ENCODE measurements around the gene CTXN1.
A peak's percentile ranks its signal among the peaks of the same experiment; 100 is the strongest.
"Not testable (repeated sequence)": the region's sequence is repeated elsewhere in the genome, so short reads cannot be mapped to it uniquely, and the experiment has no call there.

Gene CTXN1

GRCh38 chr19:7926021-7926726 lies at the start of gene CTXN1:
Gene CTXN1, minus strand, starts transcription at chr19:7926135. Its CDS starts 597 bp downstream, at chr19:7925538.
- no peak for FAIRE-seq
- peak; percentile 79 for DNase-seq (ENCODE audit: low spot score)

- DNase-seq (ENCODE audit: low spot score) = no peak
- FAIRE-seq = no peak
Observed at GRCh38 chr19:7975037-7975436, 49.1 kb upstream of the CTXN1 start.

- DNase-seq (ENCODE audit: low spot score) = no peak
- FAIRE-seq = no peak
Observed at GRCh38 chr19:7973883-7974282, 47.9 kb upstream of the CTXN1 start.

GRCh38 chr19:7971553-7972520 lies 45.9 kb upstream of the CTXN1 start:
- no peak for DNase-seq (ENCODE audit: low spot score)
- no peak for FAIRE-seq

- peak; percentile 45 for DNase-seq (ENCODE audit: low spot score)
- FAIRE-seq = no peak
Observed at GRCh38 chr19:7970716-7971448, 44.9 kb upstream of the CTXN1 start.

GRCh38 chr19:7969555-7969939 lies 43.6 kb upstream of the CTXN1 start:
- FAIRE-seq (no peak), DNase-seq (ENCODE audit: low spot score) (no peak)

- FAIRE-seq (no peak), DNase-seq (ENCODE audit: low spot score) (no peak)
Observed at GRCh38 chr19:7968796-7969554, 43.0 kb upstream of the CTXN1 start.

GRCh38 chr19:7968008-7968795 lies 42.3 kb upstream of the CTXN1 start:
- FAIRE-seq (no peak), DNase-seq (ENCODE audit: low spot score) (no peak)

- FAIRE-seq = no peak
- no peak for DNase-seq (ENCODE audit: low spot score)
Observed at GRCh38 chr19:7965921-7966665, 40.2 kb upstream of the CTXN1 start.

GRCh38 chr19:7965259-7965841 lies 39.4 kb upstream of the CTXN1 start:
- no peak for DNase-seq (ENCODE audit: low spot score)
- FAIRE-seq = no peak

- DNase-seq (ENCODE audit: low spot score) = no peak
- FAIRE-seq = no peak
Observed at GRCh38 chr19:7963566-7963965, 37.6 kb upstream of the CTXN1 start.

- DNase-seq (ENCODE audit: low spot score) (no peak), FAIRE-seq (no peak)
Observed at GRCh38 chr19:7962644-7963268, 36.8 kb upstream of the CTXN1 start.

GRCh38 chr19:7961920-7962626 lies 36.1 kb upstream of the CTXN1 start:
- FAIRE-seq (no peak), DNase-seq (ENCODE audit: low spot score) (no peak)

GRCh38 chr19:7961082-7961481 lies 35.1 kb upstream of the CTXN1 start:
- not testable (repeated sequence) for FAIRE-seq; DNase-seq (ENCODE audit: low spot score)

- FAIRE-seq (no peak), DNase-seq (ENCODE audit: low spot score) (no peak)
Observed at GRCh38 chr19:7959211-7959610, 33.3 kb upstream of the CTXN1 start.

- no peak for FAIRE-seq
- no peak for DNase-seq (ENCODE audit: low spot score)
Observed at GRCh38 chr19:7955696-7956095, 29.8 kb upstream of the CTXN1 start.

GRCh38 chr19:7953576-7953975 lies 27.6 kb upstream of the CTXN1 start:
- FAIRE-seq (no peak), DNase-seq (ENCODE audit: low spot score) (no peak)

GRCh38 chr19:7953060-7953459 lies 27.1 kb upstream of the CTXN1 start:
- no peak for FAIRE-seq
- DNase-seq (ENCODE audit: low spot score) = no peak
